Esophagus mucosa (tissue), 1 donor: ENCODE data around the gene FAM135A. TPM values are rescaled to one million over a fixed set of nuclear protein-coding genes. Genes with fewer than 3 reads are reported as not detected.
"Not testable (repeated sequence)": the region's sequence is repeated elsewhere in the genome, so short reads cannot be mapped to it uniquely, and the experiment has no call there.

Experiments used
- ATAC-seq: fragments of 200-7000 bp; cut with Tn5 transposase; one replicate; pipeline ENCODE4 v1.9.1; 2020
- total RNA-seq: library from RNA; stranded (reverse); gene quantifications from one replicate; pipeline ENCODE4 v1.2.4, GENCODE V29; 2023
- donor health status: DM: yes; HTN: yes; CAD: no.

FAM135A gene
- total RNA-seq, 1 donor from 2014 or later: 68.7 TPM

DNA sequence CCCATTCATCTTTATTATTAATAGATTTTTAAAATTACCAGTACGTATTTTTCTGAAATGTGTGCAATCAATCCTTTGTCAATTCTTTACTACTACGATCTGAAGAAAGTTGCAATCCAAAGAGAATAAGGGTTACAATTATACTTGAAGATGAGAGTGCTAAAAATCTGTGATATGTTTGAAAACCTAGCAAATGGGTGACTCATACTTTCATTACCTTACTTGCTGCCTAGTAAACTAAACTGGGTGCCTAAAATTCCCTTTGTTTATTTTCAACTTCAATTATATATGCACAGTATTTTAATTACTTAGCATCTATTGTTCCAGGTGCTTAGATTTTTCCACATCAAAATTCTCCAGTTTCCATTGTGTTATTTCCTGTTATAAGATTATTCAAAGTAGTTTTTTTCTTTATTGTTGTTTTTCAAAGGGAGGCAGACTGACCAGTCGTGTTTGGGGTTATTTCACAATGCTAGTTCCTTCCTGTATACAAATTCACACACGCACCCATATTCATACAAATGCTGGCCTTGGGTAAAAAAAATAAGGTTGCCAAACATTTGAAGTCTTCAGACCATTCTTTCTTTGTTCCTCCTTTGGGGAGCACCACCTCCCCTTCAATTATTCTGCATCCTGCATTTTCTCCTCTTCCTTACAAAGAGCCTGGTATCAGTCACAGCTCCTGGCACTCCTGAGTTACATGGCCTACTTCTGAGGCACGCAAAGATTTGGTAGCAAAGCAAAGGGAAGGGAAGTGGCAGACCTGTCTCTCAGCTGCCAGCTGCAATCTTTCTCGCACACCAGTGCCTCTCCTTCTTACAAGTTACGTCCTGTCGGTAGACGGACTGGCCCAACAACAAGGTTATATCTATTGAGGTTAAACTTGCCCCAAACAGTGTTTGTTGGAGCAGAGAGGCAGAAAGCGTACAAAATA, 16.2 kb upstream of the FAM135A start:
- ATAC-seq: peak; percentile 73

DNA sequence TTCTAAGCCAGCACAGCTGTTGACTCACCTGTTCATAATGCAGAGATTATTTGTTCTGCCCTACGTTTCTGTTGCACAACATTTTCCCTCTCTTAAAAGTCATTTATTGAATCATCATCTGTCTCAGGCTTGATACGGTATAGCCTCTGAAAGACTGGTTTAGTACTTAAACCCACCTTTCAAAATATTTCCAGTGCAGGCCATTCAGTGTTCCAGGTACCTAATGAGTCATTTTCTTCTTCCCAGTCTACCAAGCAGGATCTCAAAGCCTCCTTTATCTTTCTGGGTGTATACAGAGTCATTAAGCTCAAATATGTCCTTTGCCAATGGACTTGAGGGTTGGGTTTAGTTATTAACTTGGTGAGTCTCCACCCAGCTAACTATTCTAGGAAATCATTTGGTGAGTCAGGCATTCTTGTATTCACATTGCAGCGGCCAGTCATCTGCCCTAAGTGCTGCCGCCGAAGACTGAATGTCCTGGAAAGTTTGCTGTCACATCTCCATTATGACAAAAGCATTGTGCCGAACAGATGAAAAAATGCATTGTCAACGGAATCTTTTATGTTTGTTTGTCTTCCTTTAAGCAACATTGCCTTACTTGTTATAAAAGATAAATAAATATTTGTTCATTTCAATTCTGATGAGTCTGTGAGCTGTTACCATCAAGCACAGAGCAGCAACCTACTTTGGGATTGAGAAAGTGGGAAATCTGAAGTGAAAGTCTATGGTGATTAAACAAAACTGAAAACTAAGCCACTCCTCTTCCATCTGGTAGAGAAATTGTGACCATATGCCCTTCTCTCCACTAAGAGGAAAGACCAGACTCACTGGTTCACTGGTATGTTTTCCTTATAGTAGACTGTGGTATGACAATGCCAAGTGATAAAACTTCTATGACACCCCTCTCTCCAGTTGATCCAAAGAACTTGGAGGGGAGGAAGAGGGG, 14.3 kb upstream of the FAM135A start:
- peak; percentile 94 for ATAC-seq

DNA sequence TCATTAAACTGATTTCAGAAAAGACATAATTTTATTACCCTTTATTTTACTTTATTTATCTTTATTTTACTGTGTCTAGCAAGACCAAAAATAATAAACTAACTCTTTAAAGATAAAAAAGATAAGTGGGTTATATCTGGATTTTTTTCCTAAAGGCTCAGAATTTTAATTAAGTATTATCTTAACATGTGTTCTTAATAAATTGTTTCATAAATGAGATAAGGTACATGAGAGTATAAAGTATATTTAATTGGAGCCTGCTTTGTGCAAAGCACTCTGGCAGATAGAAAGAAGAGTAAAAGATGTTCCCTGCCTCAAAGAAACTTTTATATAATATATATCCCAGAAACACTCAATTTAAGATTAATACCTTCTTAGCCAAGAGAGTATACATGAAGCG, 8.7 kb upstream of the FAM135A start:
- ATAC-seq: no peak

DNA sequence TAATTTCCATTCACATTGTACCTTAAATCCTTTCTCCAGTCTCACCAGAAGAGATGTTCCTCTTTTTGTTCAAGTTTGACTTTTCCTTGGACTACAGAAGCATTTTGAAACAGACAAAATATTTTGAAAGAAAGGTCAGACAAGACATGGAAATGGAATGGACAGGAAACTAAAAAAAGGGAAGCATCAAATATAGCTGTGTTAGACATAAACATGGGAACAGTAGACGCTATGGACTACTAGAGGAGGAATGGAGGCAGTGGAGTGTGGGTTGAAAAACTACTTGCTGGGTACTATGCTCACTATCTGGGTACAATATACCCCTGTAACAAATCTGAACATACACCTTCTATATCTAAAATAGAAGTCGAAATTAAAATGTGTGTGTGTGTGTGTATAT, 4.1 kb upstream of the FAM135A start:
- ATAC-seq: no peak

DNA sequence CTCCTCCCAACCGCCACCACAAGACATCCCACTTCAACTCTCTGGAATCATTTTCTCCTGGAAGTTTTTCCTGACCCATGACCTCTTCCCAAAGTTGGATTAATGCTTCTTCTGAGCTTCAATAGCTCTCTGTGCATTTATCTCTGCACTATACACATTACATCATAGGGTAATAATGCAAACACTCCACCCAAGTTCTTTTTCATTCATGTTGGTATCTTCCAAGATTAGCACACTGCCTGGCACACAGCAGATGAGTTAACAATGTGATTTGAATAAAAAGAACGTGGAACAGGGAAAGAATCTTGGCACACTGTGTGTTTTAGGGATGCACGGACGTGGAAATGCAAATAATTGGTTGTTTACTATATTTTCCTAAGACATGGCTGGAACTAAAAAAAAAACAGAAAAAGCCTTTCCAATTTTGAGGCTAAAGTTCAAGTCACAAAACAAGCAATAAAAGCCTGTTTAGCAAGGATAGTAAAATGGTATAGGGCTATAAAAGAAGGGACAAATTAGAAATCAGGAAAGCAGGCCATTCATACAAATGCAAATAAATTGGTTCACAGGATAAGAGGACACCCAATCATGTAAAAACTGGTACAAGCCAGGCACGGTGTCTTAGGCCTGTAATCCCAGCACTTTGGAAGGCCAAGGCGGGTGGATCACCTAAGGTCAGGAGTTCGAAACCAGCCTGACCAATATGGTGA, 1.6 kb upstream of the FAM135A start:
- no peak for ATAC-seq

DNA sequence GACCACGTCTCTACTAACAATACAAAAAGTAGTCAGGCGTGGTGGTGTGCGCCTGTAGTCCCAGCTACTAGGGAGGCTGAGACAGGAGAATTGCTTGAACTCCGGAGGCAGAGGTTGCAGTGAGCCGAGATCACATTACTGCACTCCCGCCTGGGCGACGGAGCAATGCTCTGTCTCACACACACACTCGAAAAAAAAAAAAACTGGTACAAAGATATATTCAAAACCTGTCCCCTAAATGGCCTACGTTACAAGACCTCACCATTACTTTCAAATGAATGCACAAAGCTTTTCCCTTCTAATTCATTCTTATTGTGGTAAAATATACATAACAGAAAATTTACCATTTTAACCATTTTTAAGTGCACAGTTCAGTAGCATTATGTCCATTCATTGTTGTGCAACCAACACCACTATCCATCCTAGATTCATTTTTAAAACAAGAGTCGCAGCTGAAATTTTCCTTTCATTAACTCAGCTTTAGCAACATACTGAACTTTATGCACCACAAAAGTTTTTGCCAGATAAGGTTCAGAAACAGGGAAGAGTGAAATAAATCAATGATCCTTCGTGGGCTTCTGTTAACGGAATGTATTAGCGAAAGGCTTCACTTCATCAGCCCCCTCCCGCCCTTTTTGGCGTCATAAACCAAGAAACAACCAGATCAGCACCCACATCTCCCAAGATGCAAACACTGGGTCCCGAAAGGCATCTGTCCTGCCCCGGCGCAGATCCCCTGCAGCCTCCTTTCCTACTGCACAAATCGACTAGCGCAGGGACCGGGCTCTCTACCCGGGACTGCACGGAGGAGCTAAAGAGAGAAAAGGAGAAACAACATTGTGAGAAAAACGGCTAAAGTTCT, 825 bp upstream of the FAM135A start:
- peak; percentile 9 for ATAC-seq

DNA sequence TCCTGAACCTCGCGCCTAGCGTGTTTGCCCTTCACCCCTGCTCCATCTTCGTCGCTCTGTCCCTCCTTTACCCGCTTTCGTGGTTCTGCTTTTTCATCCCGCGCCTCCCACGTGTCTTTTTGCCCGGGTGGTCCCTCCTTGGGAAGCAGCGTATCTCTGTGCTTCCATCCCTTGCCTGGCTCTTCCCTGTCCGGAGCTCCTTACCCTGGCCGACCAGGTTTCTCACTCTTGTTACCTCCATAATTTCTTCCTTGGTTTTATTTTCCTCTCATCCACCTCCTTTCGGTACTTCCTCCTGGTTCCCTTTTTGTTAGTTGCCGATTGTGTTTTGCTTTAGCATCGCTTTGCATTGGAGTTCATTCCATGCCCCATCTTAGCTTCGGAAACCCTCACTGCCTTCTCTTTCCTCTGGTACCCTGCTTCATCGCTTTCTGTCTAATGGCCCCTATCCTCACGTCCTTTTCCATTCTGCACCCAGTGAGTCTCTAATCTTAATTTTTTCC, 735 bp downstream of the FAM135A start:
- ATAC-seq: no peak

DNA sequence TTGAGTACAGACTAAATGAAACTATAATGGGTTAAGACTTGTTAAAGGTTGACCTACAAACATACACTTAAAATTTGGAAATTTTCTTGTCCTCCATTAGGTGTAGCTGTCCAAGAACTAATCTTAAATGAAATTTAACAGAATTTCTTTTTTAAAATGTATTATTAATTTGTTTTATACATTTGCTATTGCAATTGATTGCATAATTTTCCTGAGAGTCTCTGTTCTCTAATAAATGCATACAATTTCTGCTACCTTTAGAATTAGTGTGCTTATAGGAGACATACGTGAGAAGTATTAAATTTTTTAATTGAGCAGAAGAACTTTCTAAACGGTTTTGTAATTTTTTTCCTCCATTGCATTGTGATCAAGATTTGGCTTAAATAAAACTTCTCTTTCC, 1.5 kb downstream of the FAM135A start:
- ATAC-seq: no peak

DNA sequence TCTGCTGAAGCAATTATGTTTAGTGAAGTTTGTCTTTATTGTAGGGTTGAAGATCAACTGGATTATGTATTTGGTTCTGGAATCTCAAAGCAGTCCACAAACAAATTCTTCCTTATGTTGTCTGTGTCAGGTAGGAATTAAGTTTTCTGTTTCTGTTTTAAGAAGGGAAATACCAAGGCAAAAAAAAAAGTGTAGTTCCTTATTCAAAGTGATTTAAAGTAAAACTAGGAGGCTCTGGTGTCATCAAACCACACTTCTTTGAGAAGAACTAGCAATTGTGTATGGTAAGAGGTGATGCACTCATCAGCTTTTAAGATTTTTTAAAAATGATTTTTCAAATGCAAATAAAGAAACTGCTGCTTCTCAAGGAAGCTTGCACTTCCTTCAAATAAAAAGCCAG, 1.9 kb downstream of the FAM135A start:
- no peak for ATAC-seq

DNA sequence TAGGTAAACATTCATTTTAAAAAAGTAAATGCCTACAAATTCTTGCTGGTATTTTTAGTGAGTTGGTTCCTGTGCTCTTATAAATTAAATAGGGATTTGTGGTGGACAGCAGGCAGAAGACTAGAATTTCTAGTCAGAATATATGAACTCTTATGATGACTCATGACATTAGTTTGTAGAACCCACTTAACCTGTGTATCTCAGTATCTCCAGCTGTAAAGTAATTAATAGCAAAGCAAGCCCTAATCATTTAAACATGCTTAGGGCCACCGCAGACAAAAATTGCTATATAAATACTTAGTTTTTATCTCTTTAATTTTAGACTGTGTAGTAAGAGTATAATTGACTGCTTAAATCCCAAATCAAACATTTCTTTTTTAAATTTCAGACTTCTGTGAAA, 2.4 kb downstream of the FAM135A start:
- ATAC-seq: no peak

DNA sequence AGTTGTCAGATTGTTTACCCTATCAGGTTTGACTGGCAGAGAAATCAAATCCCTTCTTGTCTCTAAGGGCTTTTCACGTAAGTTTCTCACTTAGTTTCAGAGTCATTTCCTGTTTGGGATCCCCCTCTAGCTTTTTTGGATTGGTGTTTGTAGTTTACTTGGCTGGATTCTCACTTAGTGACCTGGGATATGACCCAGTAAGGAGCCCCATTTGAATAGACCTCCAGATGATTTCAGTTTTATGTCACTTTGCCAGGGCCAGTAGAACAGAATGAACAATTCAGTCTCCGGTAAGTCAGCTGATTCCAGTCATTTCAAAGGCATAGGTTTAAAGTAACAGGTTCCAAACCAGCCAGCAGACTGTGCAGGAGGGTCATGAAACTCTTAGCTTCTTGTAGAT, 8.2 kb downstream of the FAM135A start:
- ATAC-seq: no peak

DNA sequence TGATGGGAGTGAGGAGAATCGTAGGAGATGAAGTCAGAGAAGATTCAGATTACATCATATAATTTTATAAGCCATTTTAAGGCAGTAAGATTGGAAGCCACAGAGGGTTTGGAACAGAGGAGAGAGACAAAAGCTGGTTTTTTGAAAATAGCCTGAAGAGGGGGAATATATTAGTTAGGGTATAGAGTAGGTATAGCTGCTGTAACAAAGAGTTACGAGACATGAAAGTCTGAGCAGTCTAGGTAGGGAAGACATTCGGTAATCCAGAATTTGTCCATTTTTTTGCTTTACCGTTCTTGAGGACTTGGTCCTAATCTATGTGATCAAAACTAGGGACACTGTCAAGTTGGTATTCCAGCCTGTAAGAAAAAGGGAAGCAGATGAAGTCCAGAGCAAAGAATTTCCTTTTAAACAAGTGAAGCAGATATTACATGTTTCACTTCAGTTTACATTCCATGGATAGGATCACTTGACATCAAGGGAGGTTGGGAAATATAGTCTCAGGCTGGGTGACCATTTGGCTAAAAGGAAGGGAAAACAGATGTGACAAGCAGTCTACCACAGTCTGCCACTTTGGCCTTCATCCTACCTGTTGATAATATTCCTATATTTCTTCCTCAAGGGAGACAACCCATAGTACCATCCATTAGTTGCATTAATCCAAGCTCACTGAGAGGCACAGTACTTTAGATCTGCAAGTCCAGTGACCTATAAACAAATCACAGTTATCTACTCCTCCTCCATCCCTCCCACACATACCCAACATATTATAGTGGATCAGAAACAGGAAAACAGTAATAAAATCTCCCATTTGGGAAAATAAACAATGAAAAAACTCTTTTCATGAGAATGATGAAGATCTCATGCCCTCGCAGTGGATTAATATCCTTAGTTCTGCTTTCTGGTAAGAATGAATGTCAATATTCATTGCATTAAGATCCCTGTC, 10.2 kb downstream of the FAM135A start:
- no peak for ATAC-seq

DNA sequence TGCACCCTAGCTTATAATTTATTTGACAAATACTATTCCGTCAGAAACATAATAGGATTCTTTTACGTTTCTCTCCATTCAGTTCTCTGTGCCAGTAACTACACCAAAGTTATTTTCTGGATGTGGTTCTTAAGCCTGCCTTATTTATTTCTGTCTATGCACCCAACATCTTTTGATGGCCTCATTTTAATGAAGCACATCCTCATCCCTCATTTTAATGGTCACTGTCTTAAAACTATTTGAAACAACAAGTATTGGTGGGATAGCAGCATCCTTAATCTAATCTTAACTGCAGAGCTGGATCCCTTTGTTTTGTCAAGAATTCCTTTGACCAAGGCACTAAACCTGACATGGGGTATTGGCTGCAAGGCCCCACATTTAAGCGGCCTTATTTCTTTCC, 11.0 kb downstream of the FAM135A start:
- ATAC-seq: no peak

DNA sequence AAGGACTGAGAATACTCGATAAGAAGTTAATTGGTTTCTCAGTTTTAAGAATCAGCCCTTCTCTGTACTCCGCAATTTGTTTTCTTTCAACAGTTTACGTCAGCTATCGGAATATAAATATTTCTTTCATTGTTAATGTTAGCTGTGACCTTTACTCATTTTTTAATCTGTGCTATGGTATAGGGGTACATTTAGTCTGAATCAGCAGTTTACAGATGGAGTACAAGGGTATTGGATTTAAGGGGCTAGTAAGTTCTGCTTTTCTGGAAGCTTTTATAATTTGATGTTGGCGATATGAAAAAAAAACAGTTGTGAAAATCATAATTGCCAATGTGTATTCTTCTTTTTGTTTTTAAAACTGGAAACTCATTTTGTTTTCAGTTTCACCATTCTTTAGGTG, 23.0 kb downstream of the FAM135A start:
- ATAC-seq: no peak

DNA sequence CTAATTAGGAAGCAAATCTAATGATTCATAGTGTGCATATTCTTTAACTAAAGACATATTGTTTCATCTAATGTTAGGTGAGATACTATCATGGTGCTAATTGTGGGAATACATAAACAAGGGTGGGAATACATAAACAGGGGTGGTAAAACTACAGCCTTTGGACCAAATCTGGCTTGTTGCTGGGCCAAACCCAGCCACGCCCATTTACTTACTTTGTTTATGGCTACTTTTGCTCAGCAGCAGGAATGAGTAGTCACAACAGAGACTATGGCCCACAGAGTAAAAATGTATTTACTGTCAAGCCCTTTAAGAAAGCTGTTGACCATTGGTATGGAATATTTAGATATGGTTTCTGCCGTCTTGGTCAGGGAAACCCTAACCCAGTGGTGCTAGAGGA, 31.7 kb downstream of the FAM135A start:
- ATAC-seq: no peak

DNA sequence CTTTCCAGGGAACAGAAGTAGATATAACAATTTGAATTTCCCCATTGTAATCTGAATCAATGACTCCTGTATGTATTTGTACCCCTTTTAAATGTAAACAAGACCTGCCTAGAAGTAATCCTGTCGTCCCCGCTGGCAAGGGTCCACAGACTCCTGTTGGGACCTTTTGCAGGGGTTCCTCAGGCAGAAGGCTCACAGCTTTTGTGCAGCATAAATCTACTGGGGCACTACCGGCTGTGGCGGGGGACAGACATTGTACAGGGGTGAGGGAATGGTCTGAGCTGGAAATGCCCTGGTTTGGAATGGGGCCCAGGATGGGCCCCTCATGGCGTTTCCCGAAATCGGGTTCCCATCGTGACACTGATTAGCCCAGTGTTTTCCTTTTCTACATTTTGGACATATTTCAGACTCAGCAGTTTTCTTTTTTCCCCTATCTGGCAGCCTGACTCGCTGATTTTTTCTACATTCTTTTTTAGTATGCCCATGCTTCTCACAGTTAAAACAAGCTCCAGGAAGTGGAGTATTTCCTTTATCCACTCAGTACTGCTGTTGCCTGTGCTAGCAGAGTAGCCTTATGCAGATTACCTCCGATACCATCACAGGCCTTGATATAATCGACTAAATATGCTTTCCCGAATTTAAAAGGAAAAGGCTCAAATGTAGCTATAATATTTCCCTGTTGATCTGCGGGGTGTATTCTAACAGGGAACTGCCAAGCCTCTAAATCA, 34.2 kb downstream of the FAM135A start:
- not testable (repeated sequence) for ATAC-seq

DNA sequence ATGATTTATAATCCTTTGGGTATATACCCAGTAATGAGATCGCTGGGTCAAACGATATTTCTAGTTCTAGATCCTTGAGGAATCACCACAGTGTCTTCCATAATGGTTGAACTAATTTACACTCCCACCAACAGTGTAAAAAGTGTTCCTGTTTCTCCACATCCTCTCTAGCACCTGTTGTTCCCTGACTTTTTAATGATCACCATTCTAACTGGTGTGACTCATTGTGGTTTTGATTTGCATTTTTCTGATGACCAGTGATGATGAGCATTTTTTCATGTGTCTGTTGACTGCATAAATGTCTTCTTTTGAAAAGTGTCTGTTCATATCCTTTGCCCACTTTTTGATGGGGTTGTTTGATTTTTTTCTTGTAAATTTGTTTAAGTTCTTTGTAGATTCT, 40.6 kb downstream of the FAM135A start:
- not testable (repeated sequence) for ATAC-seq

DNA sequence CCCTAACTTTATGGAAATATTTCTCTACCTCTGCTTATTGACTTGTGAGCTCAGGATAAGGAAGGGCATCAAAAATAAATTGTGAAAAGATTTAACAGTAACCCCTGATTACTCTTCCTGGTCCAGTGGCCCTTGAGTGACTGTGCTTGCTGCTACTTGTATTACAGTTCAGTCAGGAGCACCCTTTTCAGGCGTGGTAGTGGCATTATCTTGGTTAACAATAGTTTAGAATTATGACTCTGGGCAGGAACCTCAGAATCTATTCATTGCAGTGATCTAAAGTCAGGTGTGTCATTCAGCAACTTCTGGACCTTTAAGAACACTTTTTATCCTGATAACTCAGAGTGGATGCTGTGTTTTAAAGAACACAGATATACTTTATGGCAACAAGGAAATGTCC, 43.4 kb downstream of the FAM135A start:
- peak; percentile 97 for ATAC-seq

DNA sequence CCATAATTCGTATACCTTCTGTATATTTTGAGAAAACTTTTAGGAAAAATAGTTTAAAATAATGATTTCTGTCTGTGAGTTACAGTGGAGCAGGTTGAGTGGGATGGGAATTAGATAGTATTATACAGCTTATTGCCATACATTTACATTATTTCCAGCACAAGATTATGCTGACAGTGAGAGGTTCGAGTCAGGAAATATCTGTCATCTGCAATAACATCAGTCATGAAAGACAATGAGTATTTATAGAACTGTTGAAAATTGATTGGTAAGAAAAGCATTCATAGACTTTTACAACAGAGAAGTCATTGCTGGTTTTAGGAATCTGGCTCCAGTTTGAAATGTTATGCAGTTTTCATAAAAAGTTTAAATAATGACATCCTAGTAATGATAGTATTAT, 45.9 kb downstream of the FAM135A start:
- no peak for ATAC-seq

DNA sequence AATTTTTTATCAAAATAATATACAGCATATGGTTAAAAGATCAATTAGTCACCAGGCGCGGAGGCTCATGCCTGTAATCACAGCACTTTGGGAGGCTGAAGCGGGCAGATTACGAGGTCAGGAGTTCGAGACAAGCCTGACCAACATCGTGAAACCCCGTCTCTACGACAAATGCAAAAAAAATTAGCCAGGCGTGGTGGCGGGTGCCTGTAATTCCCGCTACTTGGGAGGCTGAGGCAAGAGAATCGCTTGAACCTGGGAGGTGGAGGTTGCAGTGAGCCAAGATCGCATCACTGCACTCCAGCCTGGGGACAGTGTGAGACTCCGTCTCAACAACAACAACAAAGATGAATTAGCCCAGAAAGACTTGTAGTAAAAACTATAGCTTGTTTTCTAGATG, 46.4 kb downstream of the FAM135A start:
- ATAC-seq: not testable (repeated sequence)
